HG02678 (cell line): ENCODE data around the gene PACSIN3.
"Not testable (repeated sequence)": the region's sequence is repeated elsewhere in the genome, so short reads cannot be mapped to it uniquely, and the experiment has no call there.

Experiments
- ATAC-seq: cut with Tn5 transposase; IDR thresholded peaks from one replicate; pipeline ENCODE4 v1.9.1; 2021; ENCODE audit warnings: mild to moderate bottlenecking, moderate library complexity; ENCODE audit not compliant: unreplicated experiment

PACSIN3 gene

GRCh38 chr11:47186076-47186699 lies at the start of gene PACSIN3:
Gene PACSIN3 (minus strand): TSS chr11:47186434. CDS start chr11:47182727, 3,707 bp downstream.
- peak; percentile 70 for ATAC-seq

GRCh38 chr11:47235163-47235562 lies 48.9 kb upstream of the PACSIN3 start:
- no peak for ATAC-seq

DNA sequence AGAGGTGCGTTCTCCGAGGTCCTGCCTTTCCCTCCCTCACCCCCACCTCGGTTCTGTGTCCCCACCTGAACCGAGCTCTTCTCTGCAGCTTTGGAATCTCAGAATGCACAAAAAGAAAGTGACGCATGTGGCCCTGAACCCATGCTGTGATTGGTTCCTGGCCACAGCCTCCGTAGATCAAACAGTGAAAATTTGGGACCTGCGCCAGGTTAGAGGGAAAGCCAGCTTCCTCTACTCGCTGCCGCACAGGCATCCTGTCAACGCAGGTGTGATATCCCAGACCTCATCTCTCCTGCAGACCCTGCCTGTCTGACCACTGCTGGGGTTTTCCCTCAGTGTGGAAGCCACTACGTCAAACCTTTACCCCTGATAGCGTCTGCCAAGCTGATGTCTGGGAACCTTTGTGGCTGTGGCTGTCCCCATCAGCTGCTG lies 48.5 kb upstream of the PACSIN3 start:
- no peak for ATAC-seq

- no peak for ATAC-seq
Measured at GRCh38 chr11:47233989-47234668, 47.9 kb upstream of the PACSIN3 start.

DNA sequence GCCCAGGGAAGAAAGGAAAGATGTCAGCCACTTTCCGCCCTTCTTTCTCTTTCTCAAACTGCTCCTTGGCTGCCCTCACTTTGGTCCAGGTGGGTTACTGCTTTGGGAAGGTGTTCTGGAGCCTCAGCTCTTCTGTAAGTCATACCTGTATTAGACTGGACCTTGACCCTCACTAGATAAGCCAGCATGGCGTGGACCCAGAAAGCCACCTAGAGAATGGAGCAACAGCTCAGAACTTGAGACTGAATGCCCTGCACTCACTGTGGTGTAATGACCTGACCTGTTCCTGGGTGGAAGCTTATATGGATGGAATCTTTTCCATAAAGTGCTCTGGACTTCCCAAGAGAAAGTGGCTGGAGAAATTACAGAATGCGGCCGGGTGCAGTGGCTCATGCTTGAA lies 46.8 kb upstream of the PACSIN3 start:
- no peak for ATAC-seq

DNA sequence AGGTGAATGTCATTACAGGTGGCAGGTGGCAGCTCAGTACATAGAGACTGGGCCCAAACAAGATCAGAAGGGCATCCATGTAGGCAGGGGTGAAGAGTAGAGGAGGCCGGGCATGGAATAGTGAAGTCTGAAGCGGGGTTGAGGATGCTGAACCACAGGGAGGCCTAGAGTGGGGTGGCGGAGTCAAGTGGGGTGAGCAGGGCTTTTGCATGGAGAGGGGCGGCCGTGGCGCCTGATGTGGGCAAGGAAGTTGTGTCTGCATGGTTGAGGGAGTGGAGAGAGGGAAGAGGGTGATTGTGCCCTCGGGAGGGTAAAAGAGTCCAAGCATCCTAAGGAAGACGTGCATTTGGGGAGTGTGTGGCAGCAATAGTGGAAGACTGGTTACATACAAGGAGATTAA lies 42.9 kb upstream of the PACSIN3 start:
- ATAC-seq: no peak

- peak; percentile 95 for ATAC-seq
Measured at GRCh38 chr11:47225552-47226400, 39.5 kb upstream of the PACSIN3 start.

GRCh38 chr11:47222696-47223095 lies 36.5 kb upstream of the PACSIN3 start:
- no peak for ATAC-seq

GRCh38 chr11:47220401-47220821 lies 34.2 kb upstream of the PACSIN3 start:
- ATAC-seq: no peak

DNA sequence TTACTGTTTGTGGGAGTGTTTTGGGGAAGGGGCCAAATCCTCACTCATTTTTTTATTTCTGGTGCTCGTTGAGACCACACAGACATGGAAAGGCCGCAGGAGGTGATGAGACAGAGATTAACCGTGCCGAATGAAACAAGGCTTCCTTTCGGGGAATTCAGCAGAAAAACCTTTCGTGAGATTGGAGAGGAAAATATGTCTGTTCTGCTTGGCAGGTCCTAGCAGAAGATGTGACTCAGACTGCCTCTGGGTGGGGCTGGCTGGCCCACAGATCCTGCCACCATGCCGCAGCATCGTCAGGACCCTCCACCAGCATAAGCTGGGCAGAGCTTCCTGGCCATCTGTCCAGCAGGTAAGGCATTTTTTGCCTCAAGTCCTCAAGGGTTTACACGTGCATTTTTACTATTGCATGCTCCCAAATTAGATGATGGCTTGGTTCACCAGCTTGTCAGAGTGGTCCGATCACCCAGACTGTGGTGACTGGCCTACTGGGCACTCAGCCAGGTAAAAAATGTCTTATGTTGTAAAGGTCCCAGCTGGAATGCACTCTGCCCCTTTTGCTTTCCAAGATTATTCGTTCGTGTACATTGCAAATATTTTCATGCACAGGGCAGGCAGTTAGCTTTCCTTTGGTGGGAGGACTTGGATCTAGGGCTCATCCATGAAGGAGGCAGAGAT lies 30.0 kb upstream of the PACSIN3 start:
- ATAC-seq: peak; percentile 30

DNA sequence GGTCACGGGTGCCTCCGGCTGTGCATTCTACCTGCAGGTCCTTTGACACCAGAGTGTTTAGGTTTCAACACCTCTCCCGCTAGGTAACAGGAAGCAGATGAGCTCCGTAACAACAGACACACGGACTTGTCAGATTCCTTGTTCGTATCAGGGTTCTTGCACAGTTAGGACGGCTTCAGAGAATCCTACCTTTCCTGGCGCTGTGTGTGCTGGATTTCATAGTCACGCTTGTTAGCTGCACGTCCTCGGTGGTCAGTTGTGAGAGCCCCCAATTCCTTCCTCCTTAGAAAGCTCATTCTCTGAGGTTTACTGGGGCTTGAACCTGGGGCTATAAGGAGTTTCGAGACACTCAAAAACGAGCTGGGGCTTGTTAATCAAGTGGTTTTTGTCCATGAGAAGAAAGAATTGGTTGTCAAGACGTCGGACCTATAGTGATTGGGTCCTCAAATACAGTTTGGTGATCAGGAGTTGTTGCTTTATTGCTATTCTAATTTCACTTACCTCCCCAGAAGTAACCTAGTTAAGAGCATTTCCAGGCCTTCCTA lies 29.2 kb upstream of the PACSIN3 start:
- no peak for ATAC-seq

- peak; percentile 62 for ATAC-seq
Measured at GRCh38 chr11:47213950-47214565, 27.8 kb upstream of the PACSIN3 start.

GRCh38 chr11:47212938-47213337 lies 26.7 kb upstream of the PACSIN3 start:
- ATAC-seq: no peak

- ATAC-seq: no peak
Measured at GRCh38 chr11:47208628-47209027, 22.4 kb upstream of the PACSIN3 start.

GRCh38 chr11:47208008-47208552 lies 21.8 kb upstream of the PACSIN3 start:
- ATAC-seq: not testable (repeated sequence)

DNA sequence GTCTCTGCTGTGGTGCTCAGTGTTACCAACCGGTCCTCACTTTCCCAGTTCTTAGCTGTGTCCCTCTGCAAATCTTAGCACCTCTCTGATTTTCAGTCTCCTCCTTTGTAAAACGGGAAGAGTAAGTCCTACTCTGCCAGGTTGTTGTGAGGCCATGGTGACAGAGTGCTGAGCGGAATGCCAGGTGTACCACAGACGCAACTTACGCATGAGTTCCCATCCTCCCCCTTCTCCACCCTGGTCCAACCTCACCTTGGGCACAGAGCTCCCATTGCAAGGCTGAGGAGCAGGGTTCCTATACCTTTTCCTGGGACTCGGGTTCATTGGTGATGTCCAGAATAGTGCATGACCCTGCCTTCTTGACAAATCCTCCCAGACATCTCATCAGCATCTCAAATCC lies 21.2 kb upstream of the PACSIN3 start:
- no peak for ATAC-seq

- ATAC-seq: not testable (repeated sequence)
Measured at GRCh38 chr11:47206577-47206976, 20.3 kb upstream of the PACSIN3 start.

- no peak for ATAC-seq
Measured at GRCh38 chr11:47204637-47204989, 18.4 kb upstream of the PACSIN3 start.

- ATAC-seq: no peak
Measured at GRCh38 chr11:47202576-47202975, 16.3 kb upstream of the PACSIN3 start.

DNA sequence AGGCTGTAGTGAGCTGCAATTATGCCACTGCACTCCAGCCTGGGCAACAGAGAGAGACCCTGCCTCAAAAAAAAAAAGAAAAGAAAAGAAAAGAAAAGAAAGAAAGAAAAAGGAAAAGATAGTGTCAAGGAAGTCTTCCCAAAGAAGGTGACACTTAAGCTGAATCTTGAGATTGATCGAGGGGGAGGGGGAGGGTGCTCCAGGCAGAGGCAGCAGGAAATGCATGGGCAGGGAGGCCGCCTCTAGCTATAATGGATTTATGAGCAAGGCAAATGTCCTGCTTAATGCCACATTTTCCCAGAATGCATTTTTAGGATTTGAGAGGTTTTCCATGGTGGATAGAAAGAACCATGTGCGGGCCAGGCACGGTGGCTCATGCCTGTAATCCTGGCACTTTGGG lies 14.8 kb upstream of the PACSIN3 start:
- ATAC-seq: no peak
